Nephron (organoid): ENCODE results near the gene HOXD11.

Experiments used
- H3K27ac Mint-ChIP-seq, 3 experiments: 2 replicates each; pipeline ENCODE4 v1.8.0; 2020; ENCODE audit warnings: mixed read lengths in 3 of 3, mild to moderate bottlenecking in 2 of 3, moderate library complexity in 1 of 3
- H3K27me3 Mint-ChIP-seq: 2 replicates; pipeline ENCODE4 v1.8.0; 2021; ENCODE audit warnings: low read depth, mild to moderate bottlenecking, moderate library complexity, mixed read lengths
- H3K36me3 Mint-ChIP-seq: 2 replicates; pipeline ENCODE4 v1.8.0; 2020; ENCODE audit warnings: low read depth, mixed read lengths
- H3K4me1 Mint-ChIP-seq: 2 replicates; pipeline ENCODE4 v1.8.0; 2020; ENCODE audit warnings: mixed read lengths
- H3K4me3 Mint-ChIP-seq, 3 experiments: 2 replicates each; pipeline ENCODE4 v1.8.0; 2020; ENCODE audit warnings: mild to moderate bottlenecking in 3 of 3, mixed read lengths in 3 of 3, moderate library complexity in 2 of 3
- H3K9me3 Mint-ChIP-seq: 2 replicates; pipeline ENCODE4 v1.8.0; 2020; ENCODE audit warnings: mixed read lengths
- CTCF ChIP-seq, 3 experiments: fragments of 200-600 bp; sonication (generic); IDR thresholded peaks; one replicate each; pipeline ENCODE4 v1.5.0; 2021; ENCODE audit warnings: antibody characterized with exemption in 3 of 3; ENCODE audit not compliant: unreplicated experiment in 3 of 3

The HOXD11 gene

DNA sequence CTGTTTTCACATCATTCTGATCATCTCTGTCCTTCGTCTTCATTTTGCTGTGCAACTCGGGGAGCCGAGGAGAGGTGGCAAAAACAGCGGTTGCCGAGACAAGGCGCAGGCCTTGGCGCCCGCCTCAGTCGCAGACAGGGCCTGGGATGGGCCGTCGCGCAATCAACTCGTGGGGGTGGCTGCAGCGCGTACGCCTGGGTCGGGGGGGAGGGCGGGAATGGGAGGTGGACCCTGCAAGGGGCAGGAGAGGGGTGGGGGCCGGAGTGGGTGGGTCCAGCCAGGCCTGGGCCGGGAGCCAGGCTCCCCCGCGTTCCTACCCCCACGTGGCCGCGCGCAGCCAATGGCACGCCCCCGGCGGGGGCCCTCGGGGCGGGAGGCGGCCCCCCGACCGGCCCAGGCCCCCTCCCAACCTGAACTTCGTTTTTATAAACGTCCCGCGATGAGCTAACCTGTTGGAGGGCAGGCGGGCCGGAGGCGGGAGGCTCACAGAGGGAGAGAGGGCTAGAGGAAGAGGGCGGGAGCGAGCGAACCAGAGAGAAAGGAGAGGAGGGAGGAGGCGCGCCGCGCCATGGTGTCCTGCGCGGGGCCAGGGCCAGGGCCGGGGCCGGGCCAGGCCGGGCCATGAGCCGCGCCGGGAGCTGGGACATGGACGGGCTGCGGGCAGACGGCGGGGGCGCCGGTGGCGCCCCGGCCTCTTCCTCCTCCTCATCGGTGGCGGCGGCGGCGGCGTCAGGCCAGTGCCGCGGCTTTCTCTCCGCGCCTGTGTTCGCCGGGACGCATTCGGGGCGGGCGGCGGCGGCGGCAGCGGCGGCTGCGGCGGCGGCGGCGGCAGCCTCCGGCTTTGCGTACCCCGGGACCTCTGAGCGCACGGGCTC is 14.6 kb upstream of the HOXD11 start, which contains the start of gene HOXD13:
Gene HOXD13 (plus strand): TSS at position 452 of the 875 bp plus-strand sequence. CDS start 170 bp downstream, at position 622.
- Mint-ChIP-seq H3K9me3 (no peaks in the 10 kb centered on the region), H3K27me3 (peaks cover 96% of the 10 kb centered on the region), H3K27ac (no peak within 1 kb of the TSS), H3K36me3 (no peaks in the 10 kb centered on the region), H3K4me1 (peaks cover 26% of the 10 kb centered on the region), H3K4me3 (peak within 1 kb of the TSS; percentile 75 to 82 (median 78))
- no peak for TF ChIP-seq CTCF (IDR thresholded peaks at IDR 0.05; ENCODE audit: unreplicated experiment in 3 of 3)

GRCh38 chr2:176093145-176093897 is 13.8 kb upstream of the HOXD11 start:
- Mint-ChIP-seq H3K27me3 (peaks cover 96% of the 10 kb centered on the region), H3K36me3 (no peaks in the 10 kb centered on the region)

GRCh38 chr2:176093898-176094249 is 13.2 kb upstream of the HOXD11 start:
- peak overlapping the region; percentile 22 to 78 (median 48) for H3K4me3 Mint-ChIP-seq

More at GRCh38 chr2:176093145-176093897, 13.8 kb upstream of the HOXD11 start:
- Mint-ChIP-seq H3K27ac (no peak overlapping the region), H3K4me3 (peak overlapping the region; percentile 22 to 78 (median 52)), H3K4me1 (peaks cover 28% of the 10 kb centered on the region), H3K9me3 (no peaks in the 10 kb centered on the region)
- no peak for TF ChIP-seq CTCF (IDR thresholded peaks at IDR 0.05; ENCODE audit: unreplicated experiment in 3 of 3)

GRCh38 chr2:176094349-176094748 is 12.7 kb upstream of the HOXD11 start:
- Mint-ChIP-seq H3K36me3 (no peaks in the 10 kb centered on the region), H3K4me3 (no peak overlapping the region), H3K9me3 (no peaks in the 10 kb centered on the region), H3K4me1 (peaks cover 31% of the 10 kb centered on the region), H3K27me3 (peaks cover 96% of the 10 kb centered on the region), H3K27ac (no peak overlapping the region)
- no peak for TF ChIP-seq CTCF (IDR thresholded peaks at IDR 0.05; ENCODE audit: unreplicated experiment in 3 of 3)

More at GRCh38 chr2:176093898-176094249, 13.2 kb upstream of the HOXD11 start:
- no peak for TF ChIP-seq CTCF (IDR thresholded peaks at IDR 0.05; ENCODE audit: unreplicated experiment in 3 of 3)
- Mint-ChIP-seq H3K4me1 (peaks cover 29% of the 10 kb centered on the region), H3K27me3 (peaks cover 96% of the 10 kb centered on the region), H3K27ac (no peak overlapping the region), H3K36me3 (no peaks in the 10 kb centered on the region), H3K9me3 (no peaks in the 10 kb centered on the region)

DNA sequence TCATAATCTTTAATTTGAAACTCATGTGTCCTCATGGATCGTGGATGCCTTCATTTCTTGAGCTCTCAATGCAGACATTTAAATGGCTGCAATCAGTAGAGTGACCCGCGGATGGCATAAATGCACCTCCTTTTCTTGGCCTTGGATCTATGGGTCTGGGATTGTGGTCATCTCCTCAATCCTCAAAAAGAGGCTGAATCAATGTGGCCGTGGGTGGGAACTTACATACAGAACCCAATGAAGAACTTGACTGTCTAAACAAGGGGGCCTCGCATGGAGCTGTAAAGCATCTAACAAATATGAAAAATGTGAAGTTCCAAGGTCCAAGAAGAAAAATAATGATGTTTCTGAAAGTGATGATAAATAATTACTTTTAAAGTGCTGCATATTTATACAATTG is 11.7 kb upstream of the HOXD11 start:
- peaks cover 96% of the 10 kb centered on the region for H3K27me3 Mint-ChIP-seq
- no peak overlapping the region for H3K27ac Mint-ChIP-seq
- H3K36me3 Mint-ChIP-seq, result no peaks in the 10 kb centered on the region
- H3K4me3 Mint-ChIP-seq, result no peak overlapping the region
- H3K9me3 Mint-ChIP-seq, result no peaks in the 10 kb centered on the region
- TF ChIP-seq CTCF (IDR thresholded peaks at IDR 0.05; ENCODE audit: unreplicated experiment in 3 of 3), result no peak
- H3K4me1 Mint-ChIP-seq, result peaks cover 31% of the 10 kb centered on the region
